HL-60 (cell line): ENCODE data around the gene ARHGEF1.

Source experiments
- DNase-seq, 2 experiments: peaks; one replicate each; pipeline ENCODE4 v3.0.0-alpha.2; 2010 to 2020; ENCODE audit warnings: low read depth in 1 of 2, low spot score in 1 of 2
- H3K27ac ChIP-seq: fragments of 250-450 bp; sonication (Bioruptor Pico); replicated peaks from 2 replicates; pipeline ENCODE4 v1.5.1; 2020; ENCODE audit warnings: mild to moderate bottlenecking, moderate library complexity
- H3K27me3 ChIP-seq: fragments of 250-450 bp; sonication (Bioruptor Pico); 2 replicates; pipeline ENCODE4 v1.5.1; 2021; ENCODE audit warnings: mild to moderate bottlenecking, moderate library complexity; ENCODE audit not compliant: insufficient read depth, poor library complexity, severe bottlenecking
- H3K4me3 ChIP-seq: replicated peaks from 2 replicates; pipeline ENCODE4 v1.5.1; 2011; ENCODE audit warnings: mild to moderate bottlenecking, control low read depth, low read length; ENCODE audit not compliant: insufficient read depth
- CTCF ChIP-seq: IDR thresholded peaks from one replicate; pipeline ENCODE4 v1.5.1; 2011; ENCODE audit warnings: low read length, control low read depth, inconsistent platforms; ENCODE audit not compliant: insufficient read depth
- GABPA ChIP-seq: IDR thresholded peaks from 2 replicates; pipeline ENCODE4 v1.6.1; 2012; ENCODE audit warnings: low read depth
- POLR2AphosphoS5 ChIP-seq: IDR thresholded peaks from 2 replicates; pipeline ENCODE4 v1.6.1; 2012; ENCODE audit warnings: low read depth
- SPI1 ChIP-seq: IDR thresholded peaks from 2 replicates; pipeline ENCODE4 v1.6.1; 2012; ENCODE audit warnings: low read depth, mild to moderate bottlenecking, borderline replicate concordance
- TF ChIP-seq, protein P1 (sequence below): IDR thresholded peaks from 2 replicates; pipeline ENCODE4 v1.6.1; 2012; ENCODE audit warnings: low read depth; ENCODE audit not compliant: insufficient replicate concordance

The ARHGEF1 gene

GRCh38 chr19:41907994-41908615 lies 25.1 kb downstream of the ARHGEF1 start:
- TF ChIP-seq, protein P1, sequence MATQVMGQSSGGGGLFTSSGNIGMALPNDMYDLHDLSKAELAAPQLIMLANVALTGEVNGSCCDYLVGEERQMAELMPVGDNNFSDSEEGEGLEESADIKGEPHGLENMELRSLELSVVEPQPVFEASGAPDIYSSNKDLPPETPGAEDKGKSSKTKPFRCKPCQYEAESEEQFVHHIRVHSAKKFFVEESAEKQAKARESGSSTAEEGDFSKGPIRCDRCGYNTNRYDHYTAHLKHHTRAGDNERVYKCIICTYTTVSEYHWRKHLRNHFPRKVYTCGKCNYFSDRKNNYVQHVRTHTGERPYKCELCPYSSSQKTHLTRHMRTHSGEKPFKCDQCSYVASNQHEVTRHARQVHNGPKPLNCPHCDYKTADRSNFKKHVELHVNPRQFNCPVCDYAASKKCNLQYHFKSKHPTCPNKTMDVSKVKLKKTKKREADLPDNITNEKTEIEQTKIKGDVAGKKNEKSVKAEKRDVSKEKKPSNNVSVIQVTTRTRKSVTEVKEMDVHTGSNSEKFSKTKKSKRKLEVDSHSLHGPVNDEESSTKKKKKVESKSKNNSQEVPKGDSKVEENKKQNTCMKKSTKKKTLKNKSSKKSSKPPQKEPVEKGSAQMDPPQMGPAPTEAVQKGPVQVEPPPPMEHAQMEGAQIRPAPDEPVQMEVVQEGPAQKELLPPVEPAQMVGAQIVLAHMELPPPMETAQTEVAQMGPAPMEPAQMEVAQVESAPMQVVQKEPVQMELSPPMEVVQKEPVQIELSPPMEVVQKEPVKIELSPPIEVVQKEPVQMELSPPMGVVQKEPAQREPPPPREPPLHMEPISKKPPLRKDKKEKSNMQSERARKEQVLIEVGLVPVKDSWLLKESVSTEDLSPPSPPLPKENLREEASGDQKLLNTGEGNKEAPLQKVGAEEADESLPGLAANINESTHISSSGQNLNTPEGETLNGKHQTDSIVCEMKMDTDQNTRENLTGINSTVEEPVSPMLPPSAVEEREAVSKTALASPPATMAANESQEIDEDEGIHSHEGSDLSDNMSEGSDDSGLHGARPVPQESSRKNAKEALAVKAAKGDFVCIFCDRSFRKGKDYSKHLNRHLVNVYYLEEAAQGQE: no peak
- TF ChIP-seq SPI1 (no peak), CTCF (no peak), GABPA (no peak), POLR2AphosphoS5 (no peak)
- DNase-seq: no peak
- Histone ChIP-seq H3K27ac (no peak overlapping the region), H3K27me3 (peaks cover 18% of the 10 kb centered on the region), H3K4me3 (no peak overlapping the region)

DNA sequence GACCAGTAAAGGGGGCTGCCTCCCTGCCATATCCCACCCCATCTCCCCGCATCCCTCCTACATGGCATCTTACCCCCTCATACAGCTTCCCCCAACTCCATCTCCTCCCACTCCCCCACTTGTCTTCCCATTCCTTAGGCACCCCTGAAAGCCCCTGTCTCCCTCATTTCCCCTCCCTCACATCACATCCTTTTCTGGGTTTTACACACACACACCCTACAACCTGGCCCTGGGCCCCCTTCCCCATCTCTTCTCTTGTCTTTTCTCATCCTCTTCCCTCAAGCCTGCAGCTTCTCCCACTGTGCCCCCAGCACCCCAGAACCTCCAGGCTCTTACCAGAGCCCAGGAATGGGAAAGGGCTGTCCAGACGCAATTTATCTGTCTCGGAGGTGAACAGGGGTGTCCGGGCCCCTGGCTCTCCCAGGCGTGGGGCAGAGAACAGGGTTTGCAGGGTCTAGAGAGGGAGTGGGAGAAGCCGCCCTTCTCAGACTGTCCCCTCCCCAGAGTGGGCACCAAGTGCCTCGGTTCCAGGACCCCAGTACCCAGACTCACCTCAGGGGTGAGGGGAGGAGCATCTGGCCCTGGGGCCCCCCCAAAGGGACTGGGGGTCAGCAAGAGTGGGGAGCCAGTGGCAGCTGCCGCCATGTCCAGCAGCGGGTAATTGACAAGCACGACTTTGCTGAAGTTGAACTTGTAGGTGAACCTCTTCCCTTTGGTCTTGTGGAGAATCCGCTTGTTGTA lies 25.9 kb downstream of the ARHGEF1 start:
- H3K4me3 ChIP-seq: no peak overlapping the region
- no peak; the same call in 1 of the 2 replicates for TF ChIP-seq POLR2AphosphoS5
- TF ChIP-seq CTCF: no peak
- TF ChIP-seq, protein P1: no peak
- TF ChIP-seq GABPA: no peak
- TF ChIP-seq SPI1: no peak
- peaks cover 24% of the 10 kb centered on the region for H3K27me3 ChIP-seq
- no peak overlapping the region for H3K27ac ChIP-seq
- no peak for DNase-seq

DNA sequence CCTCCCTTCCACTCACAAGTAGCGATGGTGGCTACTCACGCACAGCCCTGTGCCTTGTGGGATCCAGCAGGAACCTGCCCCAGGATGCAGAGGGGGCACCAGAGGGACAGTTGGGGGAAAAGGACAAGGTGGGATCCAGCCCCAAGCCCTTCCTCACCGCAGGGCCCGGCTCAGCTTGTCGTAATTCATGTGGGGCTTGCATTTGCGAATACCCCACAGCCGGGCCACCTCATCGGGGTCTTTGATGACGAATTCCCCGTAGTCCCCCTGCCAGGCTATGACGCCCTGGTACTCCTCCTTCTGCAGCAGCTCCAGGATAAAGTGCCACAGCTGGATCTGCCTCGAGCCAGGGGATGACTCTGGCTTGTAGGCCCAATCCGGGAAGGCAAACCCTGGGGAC lies 26.7 kb downstream of the ARHGEF1 start:
- Histone ChIP-seq H3K27ac (no peak overlapping the region), H3K27me3 (peaks cover 29% of the 10 kb centered on the region), H3K4me3 (no peak overlapping the region)
- no peak for DNase-seq
- TF ChIP-seq GABPA (no peak), POLR2AphosphoS5 (no peak; the same call in 1 of the 2 replicates), CTCF (no peak), SPI1 (no peak)
